Neuronal stem cell (in vitro differentiated cells): ENCODE measurements around the gene TDRD9.

ENCODE experiments used
- DNase-seq: peaks from one replicate; pipeline ENCODE4 v3.0.0-alpha.2; 2013; ENCODE audit warnings: low spot score
- H2AFZ ChIP-seq: one replicate; pipeline ENCODE4 v1.6.1; 2013; ENCODE audit warnings: mild to moderate bottlenecking, low read length, inconsistent platforms
- H2AK5ac ChIP-seq: 2 replicates; pipeline ENCODE4 v1.6.1; 2013; ENCODE audit warnings: low read depth, mild to moderate bottlenecking, inconsistent platforms, low read length, moderate library complexity, mixed read lengths
- H2BK120ac ChIP-seq: 2 replicates; pipeline ENCODE4 v1.6.1; 2013; ENCODE audit warnings: low read depth, mild to moderate bottlenecking, inconsistent platforms, low read length, moderate library complexity, mixed read lengths
- H2BK12ac ChIP-seq: one replicate; pipeline ENCODE4 v1.6.1; 2013; ENCODE audit warnings: low read length, inconsistent platforms
- H2BK15ac ChIP-seq: 2 replicates; pipeline ENCODE4 v1.6.1; 2013; ENCODE audit warnings: mild to moderate bottlenecking, low read length, inconsistent platforms, mixed read lengths
- H2BK5ac ChIP-seq: one replicate; pipeline ENCODE4 v1.6.1; 2013; ENCODE audit warnings: inconsistent platforms, mild to moderate bottlenecking, low read length, moderate library complexity
- H3K14ac ChIP-seq: one replicate; pipeline ENCODE4 v1.6.1; 2013; ENCODE audit warnings: low read length, inconsistent platforms
- H3K18ac ChIP-seq: 2 replicates; pipeline ENCODE4 v1.6.1; 2013; ENCODE audit warnings: low read length, inconsistent platforms
- H3K23ac ChIP-seq: 2 replicates; pipeline ENCODE4 v1.6.1; 2013; ENCODE audit warnings: low read depth, mild to moderate bottlenecking, mixed read lengths, low read length, inconsistent platforms; ENCODE audit not compliant: poor library complexity
- H3K27ac ChIP-seq: replicated peaks from 3 replicates; pipeline ENCODE4 v1.5.1; 2013; ENCODE audit warnings: low read length, inconsistent platforms
- H3K27me3 ChIP-seq, 3 experiments: 2 replicates each; pipeline ENCODE4 v1.6.1; 2013; ENCODE audit warnings: low read length in 3 of 3, mild to moderate bottlenecking in 2 of 3, inconsistent platforms in 1 of 3, low read depth in 1 of 3, mixed read lengths in 1 of 3, moderate library complexity in 1 of 3; ENCODE audit not compliant: control insufficient read depth in 3 of 3, insufficient read depth in 3 of 3
- H3K36me3 ChIP-seq, 2 donors: replicated peaks in 1 of 2; 2 replicates each; pipeline ENCODE4 v1.6.1; 2013; ENCODE audit warnings: low read length in 2 of 2; ENCODE audit not compliant: control insufficient read depth in 2 of 2, insufficient read depth in 2 of 2
- H3K4ac ChIP-seq: 2 replicates; pipeline ENCODE4 v1.6.1; 2013; ENCODE audit warnings: inconsistent platforms, mild to moderate bottlenecking, low read length, moderate library complexity
- H3K4me1 ChIP-seq, 2 donors: 1 replicate in 1 of 2; 2 replicates in 1 of 2; pipeline ENCODE4 v1.6.1; 2013; ENCODE audit warnings: low read length in 2 of 2, low read depth in 1 of 2; ENCODE audit not compliant: control insufficient read depth in 2 of 2, insufficient read depth in 1 of 2
- H3K4me2 ChIP-seq: one replicate; pipeline ENCODE4 v1.6.1; 2013; ENCODE audit warnings: mild to moderate bottlenecking, low read length, inconsistent platforms; ENCODE audit not compliant: insufficient read depth, poor library complexity, severe bottlenecking
- H3K4me3 ChIP-seq, 2 donors: 2 replicates each; pipeline ENCODE4 v1.5.1; 2013; ENCODE audit warnings: low read length in 2 of 2, mild to moderate bottlenecking in 2 of 2, inconsistent platforms in 1 of 2, moderate library complexity in 1 of 2
- H3K79me1 ChIP-seq: one replicate; pipeline ENCODE4 v1.6.1; 2013; ENCODE audit warnings: low read depth, mild to moderate bottlenecking, inconsistent platforms, low read length, moderate library complexity
- H3K9ac ChIP-seq: one replicate; pipeline ENCODE4 v1.6.1; 2013; ENCODE audit warnings: mild to moderate bottlenecking, low read depth, low read length, inconsistent platforms; ENCODE audit not compliant: poor library complexity
- H3K9me3 ChIP-seq, 2 donors: replicated peaks in 1 of 2; 2 replicates each; pipeline versions ENCODE3 to v1.6.1; 2013; ENCODE audit warnings: low read length in 2 of 2, mild to moderate bottlenecking in 2 of 2, inconsistent platforms in 1 of 2, low read depth in 1 of 2, mixed read lengths in 1 of 2, moderate library complexity in 1 of 2; ENCODE audit not compliant: control insufficient read depth in 2 of 2, insufficient read depth in 1 of 2
- H4K8ac ChIP-seq: one replicate; pipeline ENCODE4 v1.6.1; 2013; ENCODE audit warnings: low read depth, mild to moderate bottlenecking, inconsistent platforms, low read length, moderate library complexity
- H4K91ac ChIP-seq: one replicate; pipeline ENCODE4 v1.6.1; 2013; ENCODE audit warnings: low read length, low read depth, mild to moderate bottlenecking, inconsistent platforms; ENCODE audit not compliant: poor library complexity
- WGBS, 2 donors: extraction: QIAGEN DNeasy Blood & Tissue Kit; methylation state at CpG; one replicate each; pipeline ENCODE4 v1.1.7; 2013; ENCODE audit warnings: missing lambda C conversion rate in 2 of 2, mixed read lengths in 1 of 2; ENCODE audit not compliant: insufficient read length in 2 of 2, insufficient replicate concordance in 1 of 2; ENCODE audit errors: extremely low coverage in 2 of 2; 5-methylcytosine and 5-hydroxymethylcytosine counted together

Gene TDRD9

DNA sequence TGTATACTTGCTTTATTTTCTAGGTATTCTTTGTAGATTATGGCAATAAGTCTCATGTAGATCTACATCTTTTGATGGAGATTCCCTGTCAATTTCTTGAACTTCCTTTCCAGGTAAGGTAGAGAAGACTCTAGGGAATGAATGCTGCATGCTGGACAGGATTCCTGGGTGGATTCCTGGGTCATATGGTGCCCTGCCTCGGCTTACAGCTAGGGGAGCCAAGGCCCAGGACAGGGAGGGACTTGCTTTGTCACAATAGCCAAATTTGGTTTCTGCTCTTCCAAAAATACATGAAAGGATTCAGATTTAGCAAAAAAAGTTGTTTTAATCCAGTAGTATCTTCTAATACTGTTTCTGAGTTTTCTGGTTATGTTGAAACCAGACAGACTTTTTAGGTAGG, 97.8 kb downstream of the TDRD9 start:
- no peak overlapping the region for H2BK5ac ChIP-seq
- peaks cover 0 to 22% (median 0%) of the 10 kb centered on the region in 3 experiments for H3K27me3 ChIP-seq
- no peak overlapping the region for H3K14ac ChIP-seq
- no peak overlapping the region for H3K27ac ChIP-seq
- no peak overlapping the region for H2AFZ ChIP-seq
- H2BK12ac ChIP-seq, result no peak overlapping the region
- no peaks in the 10 kb centered on the region for H3K4me1 ChIP-seq
- no peak overlapping the region for H3K4ac ChIP-seq
- no peak for DNase-seq
- peaks cover 0 to 2% of the 10 kb centered on the region in 2 donors for H3K9me3 ChIP-seq
- H4K8ac ChIP-seq, result no peak overlapping the region
- H3K4me3 ChIP-seq, result no peak overlapping the region
- no peak overlapping the region for H3K18ac ChIP-seq
- H2BK120ac ChIP-seq, result no peak overlapping the region
- H3K79me1 ChIP-seq, result no peaks in the 10 kb centered on the region
- no peaks in the 10 kb centered on the region for H3K36me3 ChIP-seq
- no peak overlapping the region for H3K23ac ChIP-seq
- H2BK15ac ChIP-seq, result no peak overlapping the region
- no CpG with 5 or more reads among the region's 1 CpG for WGBS, 2 donors
- H3K4me2 ChIP-seq, result no peak overlapping the region
- no peak overlapping the region for H2AK5ac ChIP-seq
- no peak overlapping the region for H3K9ac ChIP-seq
- no peak overlapping the region for H4K91ac ChIP-seq

DNA sequence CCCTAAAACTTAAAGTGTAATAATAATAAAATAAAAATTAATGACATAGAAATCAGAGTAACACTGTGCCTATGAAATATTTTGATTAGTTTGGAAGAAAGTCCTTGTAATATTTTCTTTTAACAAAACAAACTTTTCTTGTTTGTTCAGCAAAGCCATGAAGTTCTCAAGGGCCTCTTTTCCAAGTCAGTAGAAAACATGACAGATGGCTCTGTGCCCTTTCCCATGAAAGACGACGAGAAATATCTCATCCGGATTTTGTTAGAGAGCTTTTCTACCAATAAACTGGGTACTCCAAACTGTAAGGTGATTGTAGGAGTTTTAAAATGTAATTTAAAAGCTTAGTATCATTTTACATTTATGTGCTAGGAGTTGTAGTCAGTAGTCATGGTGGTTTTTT, 102.7 kb downstream of the TDRD9 start:
- H3K18ac ChIP-seq, result no peak overlapping the region
- peaks cover 0 to 38% (median 0%) of the 10 kb centered on the region in 3 experiments for H3K27me3 ChIP-seq
- no peak overlapping the region for H3K4ac ChIP-seq
- H3K36me3 ChIP-seq, result no peaks in the 10 kb centered on the region
- no peak overlapping the region for H3K23ac ChIP-seq
- H2AK5ac ChIP-seq, result no peak overlapping the region
- H2BK15ac ChIP-seq, result no peak overlapping the region
- H2BK5ac ChIP-seq, result no peak overlapping the region
- no CpG with 5 or more reads among the region's 3 CpGs for WGBS, 2 donors
- no peak overlapping the region for H2AFZ ChIP-seq
- no peaks in the 10 kb centered on the region for H3K9me3 ChIP-seq
- DNase-seq, result no peak
- no peak overlapping the region for H2BK12ac ChIP-seq
- no peaks in the 10 kb centered on the region for H3K79me1 ChIP-seq
- no peak overlapping the region for H3K14ac ChIP-seq
- H3K4me1 ChIP-seq, result peaks cover 0 to 3% of the 10 kb centered on the region in 2 donors
- H4K91ac ChIP-seq, result no peak overlapping the region
- H4K8ac ChIP-seq, result no peak overlapping the region
- no peak overlapping the region for H3K4me3 ChIP-seq
- no peak overlapping the region for H3K9ac ChIP-seq
- no peak overlapping the region for H2BK120ac ChIP-seq
- no peak overlapping the region for H3K4me2 ChIP-seq
- H3K27ac ChIP-seq, result no peak overlapping the region

DNA sequence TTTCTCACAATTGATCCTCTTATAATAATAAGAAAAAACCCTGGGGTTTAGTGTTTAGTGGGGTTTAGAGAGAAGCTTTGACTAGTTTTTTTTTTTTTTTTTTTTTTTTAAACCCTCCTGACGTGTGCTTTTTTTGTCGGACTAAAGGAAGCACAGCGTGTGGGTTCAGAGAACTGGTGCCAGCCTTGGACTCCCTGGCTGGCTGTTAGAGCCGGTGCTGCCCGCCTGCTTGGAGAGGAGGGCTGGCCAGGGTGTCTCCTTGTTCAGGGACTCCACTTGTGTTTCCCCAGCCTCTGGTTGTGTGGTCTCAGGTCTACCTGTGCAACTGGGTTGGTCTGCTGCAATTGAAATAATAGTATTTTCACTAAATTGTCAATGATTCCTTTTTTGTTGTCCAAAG, 103.1 kb downstream of the TDRD9 start:
- Histone ChIP-seq H3K4me3 (no peak overlapping the region), H4K91ac (no peak overlapping the region), H2AFZ (no peak overlapping the region), H2BK120ac (no peak overlapping the region), H3K36me3 (no peaks in the 10 kb centered on the region), H2BK15ac (no peak overlapping the region), H3K4me1 (peaks cover 0 to 3% of the 10 kb centered on the region in 2 donors), H3K4me2 (no peak overlapping the region), H3K23ac (no peak overlapping the region), H2AK5ac (no peak overlapping the region), H2BK12ac (no peak overlapping the region), H3K79me1 (no peaks in the 10 kb centered on the region), H3K9ac (no peak overlapping the region), H3K4ac (no peak overlapping the region), H3K14ac (no peak overlapping the region), H3K27me3 (peaks cover 0 to 39% (median 0%) of the 10 kb centered on the region in 3 experiments), H3K9me3 (no peaks in the 10 kb centered on the region), H2BK5ac (no peak overlapping the region), H3K27ac (no peak overlapping the region), H4K8ac (no peak overlapping the region), H3K18ac (no peak overlapping the region)
- WGBS, 2 donors, result no CpG with 5 or more reads among the region's 5 CpGs
- DNase-seq, result no peak

DNA sequence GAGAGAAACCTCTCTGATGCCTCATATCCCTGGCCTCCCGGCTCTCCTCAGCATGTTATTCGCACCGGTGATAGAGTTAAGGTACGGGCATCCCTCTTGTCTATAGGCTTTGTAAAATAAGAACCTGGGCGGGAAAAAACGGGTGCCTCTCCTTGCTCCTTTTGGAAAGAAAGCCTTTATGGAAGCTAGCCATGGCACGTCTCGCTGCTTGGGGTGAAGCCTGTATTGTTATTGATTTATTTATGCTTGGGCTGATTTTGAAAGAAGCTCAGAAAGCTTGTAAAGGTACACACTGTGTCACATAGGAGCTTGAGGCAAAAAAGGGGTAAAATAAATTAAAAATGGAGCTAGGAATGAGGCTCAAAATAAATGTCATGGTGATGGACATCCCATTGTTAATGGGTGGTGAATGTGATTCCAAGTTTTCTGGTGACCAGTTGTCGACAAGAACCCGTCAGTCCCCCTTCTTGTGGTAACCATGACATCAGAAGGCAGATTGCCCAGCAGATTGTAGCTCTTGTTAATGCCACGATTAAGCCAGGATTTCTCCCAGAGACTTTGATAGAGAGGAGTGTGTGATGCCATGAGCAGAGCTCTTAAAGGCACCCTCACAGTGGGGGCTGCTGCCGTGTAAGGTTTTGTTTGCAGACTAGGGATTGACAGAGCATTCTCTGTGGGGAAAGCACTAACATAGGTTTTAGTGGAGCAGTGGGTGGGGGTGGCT, 106.9 kb downstream of the TDRD9 start:
- Histone ChIP-seq H3K9ac (no peak overlapping the region), H2BK120ac (no peak overlapping the region), H2BK12ac (no peak overlapping the region), H2BK5ac (no peak overlapping the region), H3K23ac (no peak overlapping the region), H4K91ac (no peak overlapping the region), H4K8ac (no peak overlapping the region), H3K79me1 (no peaks in the 10 kb centered on the region), H3K27me3 (peaks cover 0 to 30% (median 0%) of the 10 kb centered on the region in 3 experiments), H3K4ac (no peak overlapping the region), H3K27ac (no peak overlapping the region), H3K9me3 (no peaks in the 10 kb centered on the region), H3K4me1 (peaks cover 0 to 5% of the 10 kb centered on the region in 2 donors), H2AK5ac (no peak overlapping the region), H3K36me3 (no peaks in the 10 kb centered on the region), H3K14ac (no peak overlapping the region), H3K4me3 (no peak overlapping the region), H3K4me2 (no peak overlapping the region), H3K18ac (no peak overlapping the region), H2AFZ (no peak overlapping the region), H2BK15ac (no peak overlapping the region)
- no peak for DNase-seq
- no CpG with 5 or more reads among the region's 12 CpGs for WGBS, 2 donors
